HG02798 (cell line): Measurements from ENCODE around the gene USP13.
"Not testable (repeated sequence)": the region's sequence is repeated elsewhere in the genome, so short reads cannot be mapped to it uniquely, and the experiment has no call there.

Experiments
- ATAC-seq: cut with Tn5 transposase; IDR thresholded peaks from one replicate; pipeline ENCODE4 v1.9.1; 2021; ENCODE audit warnings: mild to moderate bottlenecking; ENCODE audit not compliant: unreplicated experiment, poor library complexity

USP13 gene

GRCh38 chr3:179653096-179653797, 407 bp downstream of the USP13 start:
- peak; percentile 69 for ATAC-seq

DNA sequence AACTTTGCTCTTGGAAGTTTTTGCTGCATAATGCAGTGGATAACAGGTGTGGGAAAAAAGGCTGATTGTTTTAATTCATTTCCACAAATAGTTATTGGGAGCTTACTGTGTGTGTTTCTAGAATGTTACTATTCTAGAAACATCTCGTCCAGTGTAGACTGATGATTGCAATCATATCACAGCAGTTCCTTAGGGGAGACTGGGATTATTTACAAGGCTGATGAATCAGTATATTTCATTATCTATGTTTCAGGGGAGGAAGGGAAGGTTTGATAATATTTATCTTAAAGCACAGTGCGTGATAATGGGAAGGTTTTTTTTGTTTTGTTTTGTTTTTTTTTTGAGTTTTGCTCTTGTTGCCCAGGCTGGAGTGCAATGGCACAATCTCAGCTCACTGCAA, 2.4 kb downstream of the USP13 start:
- no peak for ATAC-seq

GRCh38 chr3:179658606-179659005, 5.8 kb downstream of the USP13 start:
- ATAC-seq = no peak

DNA sequence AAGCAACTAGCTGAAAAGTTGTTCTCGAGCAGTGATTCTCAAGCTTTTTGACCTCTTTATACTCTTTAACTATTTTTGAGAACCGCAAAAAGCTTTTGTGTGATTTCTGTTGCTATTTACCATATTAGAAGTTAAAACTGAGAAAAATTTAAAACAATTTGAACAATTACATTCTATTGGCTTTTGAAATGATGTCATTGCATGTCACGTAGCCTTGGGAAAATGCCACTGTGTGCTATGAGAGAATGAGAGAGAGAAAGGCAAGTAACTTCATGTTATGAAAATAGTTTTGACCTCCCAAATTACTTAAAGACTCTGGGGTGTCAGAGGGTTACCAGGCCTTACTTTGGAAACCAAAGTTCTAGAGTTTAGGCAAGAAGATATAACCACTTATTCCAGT, 8.0 kb downstream of the USP13 start:
- ATAC-seq = no peak

DNA sequence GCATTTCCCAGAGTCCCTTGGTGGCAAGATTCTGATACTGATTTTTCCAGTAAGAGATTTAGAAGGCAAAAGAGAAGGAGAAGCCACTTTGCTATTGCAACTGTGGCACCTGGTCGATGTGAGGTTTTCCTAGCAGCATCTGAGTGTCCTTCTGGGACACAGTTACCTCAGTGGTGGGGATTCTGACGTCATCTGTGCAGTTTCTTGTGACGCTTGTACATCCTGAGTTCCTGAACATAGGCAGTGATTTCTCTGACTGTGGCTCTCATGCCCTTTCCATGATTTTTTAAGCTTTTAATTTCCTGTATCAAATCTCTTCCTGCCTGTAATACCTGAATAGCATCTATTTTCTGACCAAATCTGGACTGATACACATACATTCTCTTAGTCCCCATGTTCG, 8.9 kb downstream of the USP13 start:
- no peak for ATAC-seq

GRCh38 chr3:179663093-179663492, 10.3 kb downstream of the USP13 start:
- ATAC-seq = no peak

DNA sequence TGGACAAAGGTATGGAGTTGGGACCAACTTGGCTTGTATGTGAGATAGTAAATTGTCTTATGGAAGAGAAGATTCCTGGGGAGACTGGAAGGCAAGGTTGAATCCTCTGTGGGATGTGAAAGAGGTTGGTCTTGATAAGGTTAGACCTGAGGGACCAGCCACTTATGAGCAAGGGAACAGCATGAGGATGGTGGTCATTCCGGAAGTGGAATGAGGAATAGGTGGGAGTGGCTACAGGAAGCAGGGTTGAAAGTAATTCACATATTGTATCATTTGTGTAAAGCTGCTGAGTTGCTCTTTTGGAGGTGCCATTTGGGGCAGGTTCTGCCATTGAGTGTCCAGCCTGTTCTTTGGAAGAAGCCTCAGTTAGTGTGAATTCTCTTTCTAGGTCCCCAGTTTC, 13.2 kb downstream of the USP13 start:
- ATAC-seq = no peak

DNA sequence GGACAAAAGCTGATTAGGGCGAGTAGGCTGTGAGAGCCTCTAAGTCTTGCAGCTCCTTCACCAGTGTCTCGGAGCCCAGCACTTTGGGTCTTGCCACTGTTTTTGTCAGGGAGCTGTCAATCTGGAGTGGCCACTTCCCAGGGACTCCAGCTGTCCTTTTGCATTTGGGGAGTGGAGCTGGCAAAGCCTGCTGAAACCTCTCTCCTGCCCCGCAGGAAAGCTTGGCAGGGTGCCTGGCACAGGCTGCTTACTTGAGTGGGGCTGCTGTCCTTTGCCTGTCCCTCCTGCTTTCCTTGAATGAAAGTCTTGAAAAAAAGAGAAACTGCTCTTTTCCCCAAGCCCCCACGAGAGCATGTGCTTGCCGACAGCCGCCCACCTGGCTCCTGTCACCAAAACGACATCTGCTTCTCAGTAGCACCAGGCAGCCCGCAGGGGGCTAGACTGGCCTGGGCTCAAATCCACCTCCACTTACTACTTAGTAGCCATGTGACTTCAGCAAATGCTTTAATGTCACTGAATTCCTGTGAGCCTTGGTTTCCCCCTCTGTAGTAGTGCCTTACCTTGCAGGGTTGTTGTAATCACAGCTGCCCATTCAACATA, 13.7 kb downstream of the USP13 start:
- ATAC-seq = no peak

- no peak for ATAC-seq
Measured at GRCh38 chr3:179668429-179668828, 15.6 kb downstream of the USP13 start.

- no peak for ATAC-seq
Measured at GRCh38 chr3:179670311-179670710, 17.5 kb downstream of the USP13 start.

GRCh38 chr3:179671309-179671708, 18.5 kb downstream of the USP13 start:
- ATAC-seq = no peak

DNA sequence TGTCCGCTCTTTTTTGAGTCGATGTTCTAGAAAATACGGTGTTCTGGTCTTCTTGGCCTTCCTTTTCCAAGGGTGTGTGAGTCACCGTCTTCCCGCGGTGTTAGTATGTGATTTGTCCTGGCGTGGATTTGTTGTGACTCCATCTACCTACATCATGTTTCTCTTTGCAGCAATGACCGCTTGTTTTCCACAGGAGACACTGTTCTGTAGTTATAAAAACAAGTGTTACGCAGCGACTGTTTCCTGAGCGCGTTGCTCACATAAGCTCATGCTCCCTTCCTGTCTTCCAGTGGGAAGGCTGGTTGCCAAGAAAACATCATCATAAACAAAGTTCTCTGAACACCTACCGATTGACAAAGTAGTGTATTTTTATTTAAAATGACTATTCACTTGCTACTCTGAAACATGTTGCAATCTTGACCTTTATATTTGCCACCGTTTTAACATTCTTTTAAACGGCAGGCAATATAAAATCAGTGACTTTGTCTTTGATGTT, 19.0 kb downstream of the USP13 start:
- ATAC-seq = no peak

DNA sequence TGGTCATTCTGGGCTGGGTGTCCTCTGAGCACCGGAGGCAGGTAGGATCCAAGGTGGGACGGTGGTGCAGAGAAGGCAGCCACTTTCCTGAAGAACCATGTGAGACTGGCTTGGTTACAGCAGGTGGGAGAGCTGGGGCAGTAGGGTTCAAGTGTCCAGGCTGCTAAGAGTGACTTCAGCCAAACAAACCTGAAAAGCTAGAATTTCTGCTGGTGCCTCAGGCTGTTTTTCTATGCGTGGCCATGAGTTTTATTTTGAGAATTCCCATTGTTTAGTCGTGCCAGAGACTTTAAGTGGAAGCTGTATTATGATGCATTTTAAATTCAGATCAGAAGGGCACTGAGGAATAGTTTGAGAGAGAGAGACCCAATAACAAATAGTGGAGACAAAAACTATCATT, 20.1 kb downstream of the USP13 start:
- no peak for ATAC-seq

- ATAC-seq = no peak
Measured at GRCh38 chr3:179673523-179673922, 20.7 kb downstream of the USP13 start.

DNA sequence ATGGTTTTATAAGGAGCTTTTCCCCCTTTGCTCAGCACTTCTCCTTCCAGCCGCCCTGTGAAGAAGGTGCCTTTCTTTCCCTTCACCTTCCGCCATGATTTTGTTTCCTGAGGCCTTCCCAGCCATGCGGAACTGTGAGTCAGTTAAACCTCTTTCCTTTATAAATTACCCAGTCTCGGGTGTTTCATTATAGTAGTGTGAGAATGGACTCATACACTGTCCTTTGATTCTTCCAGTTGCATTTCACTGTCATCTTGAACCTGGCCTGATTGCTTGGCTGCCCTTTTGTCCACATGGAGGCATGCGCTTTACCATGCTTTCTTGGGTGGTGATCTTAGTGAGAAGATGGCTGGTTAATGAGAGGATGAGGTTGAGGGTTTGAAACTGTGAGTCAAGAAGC, 23.2 kb downstream of the USP13 start:
- ATAC-seq = no peak

DNA sequence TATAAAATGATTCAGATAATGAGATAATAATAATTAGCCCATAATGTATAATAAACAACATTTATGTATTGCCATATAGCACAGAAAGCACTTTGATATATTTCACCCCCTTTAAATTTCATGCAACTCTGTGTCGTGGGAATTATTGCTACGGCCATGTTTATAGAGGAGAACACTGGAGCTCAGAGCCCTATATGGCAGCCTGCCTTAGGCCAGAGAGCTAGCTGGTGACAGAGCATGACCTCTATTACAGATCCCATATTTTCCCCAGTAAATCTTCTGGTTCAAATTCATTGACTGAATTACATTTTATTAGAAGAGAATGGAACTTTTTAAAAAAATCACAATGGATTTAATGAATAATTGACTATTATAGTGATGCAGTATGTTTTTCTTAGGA, 25.0 kb downstream of the USP13 start:
- ATAC-seq = no peak

DNA sequence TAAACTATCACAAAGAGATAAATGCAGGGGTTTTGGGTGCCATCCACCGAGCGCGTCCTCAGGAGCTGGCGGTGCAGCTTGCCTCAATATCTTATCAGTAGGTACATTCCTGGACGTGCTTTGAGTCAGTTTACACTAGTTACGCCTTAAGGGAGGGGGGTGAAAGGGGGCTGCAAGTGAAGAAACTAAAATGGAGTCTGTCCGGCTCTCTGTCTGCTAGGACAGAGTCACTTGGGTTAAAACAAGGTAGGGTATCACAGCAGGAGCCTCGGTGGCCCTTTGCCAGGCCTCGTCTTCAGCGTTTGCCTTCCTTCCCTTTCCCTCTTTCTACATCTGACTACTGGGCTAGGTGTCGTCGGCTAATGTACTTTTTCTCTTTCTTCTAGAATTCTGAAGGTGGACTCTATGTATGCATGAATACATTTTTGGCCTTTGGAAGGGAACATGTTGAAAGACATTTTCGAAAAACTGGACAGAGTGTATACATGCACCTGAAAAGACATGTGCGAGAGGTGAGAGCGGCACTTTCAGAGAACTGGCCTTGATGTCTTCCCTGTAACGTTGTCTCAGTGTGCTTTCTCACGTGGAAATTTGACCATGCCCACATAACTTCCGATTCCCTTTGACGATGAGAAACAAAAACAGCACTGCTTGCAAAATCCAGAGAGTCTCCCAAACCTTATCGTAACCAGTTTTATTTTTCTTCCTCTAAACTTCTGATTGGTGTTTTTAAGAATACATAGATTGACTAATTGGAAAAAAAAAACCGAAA, 28.8 kb downstream of the USP13 start:
- no peak for ATAC-seq

DNA sequence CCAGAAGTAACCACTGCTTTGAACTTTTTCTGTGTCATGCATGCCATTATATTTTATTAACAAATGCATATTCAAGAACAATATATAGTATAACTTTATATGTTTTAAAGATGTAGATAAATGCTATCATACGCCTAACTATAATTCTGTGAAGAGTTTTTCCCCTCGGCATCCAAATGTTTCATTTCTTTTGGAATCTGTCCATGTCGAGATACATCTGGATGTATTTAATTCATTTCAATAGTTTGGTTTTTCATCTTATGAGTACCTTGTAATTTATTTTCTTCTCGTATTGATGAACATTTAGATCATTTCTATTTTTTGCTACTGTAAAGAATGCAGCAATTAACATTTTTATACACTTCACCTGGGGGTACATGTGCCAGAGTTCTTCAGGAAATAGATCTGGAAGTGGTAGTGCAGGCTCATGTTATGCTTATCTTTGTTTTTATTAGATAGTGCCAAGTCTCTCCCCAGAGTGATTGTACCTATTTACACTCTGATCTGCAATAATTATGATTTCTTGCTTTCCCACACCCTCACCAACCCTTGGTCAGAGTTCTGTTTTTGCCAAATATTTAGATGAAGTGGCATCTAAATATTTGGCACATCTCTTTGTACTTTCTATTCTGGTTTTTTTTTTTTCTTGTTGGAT, 29.7 kb downstream of the USP13 start:
- no peak for ATAC-seq

DNA sequence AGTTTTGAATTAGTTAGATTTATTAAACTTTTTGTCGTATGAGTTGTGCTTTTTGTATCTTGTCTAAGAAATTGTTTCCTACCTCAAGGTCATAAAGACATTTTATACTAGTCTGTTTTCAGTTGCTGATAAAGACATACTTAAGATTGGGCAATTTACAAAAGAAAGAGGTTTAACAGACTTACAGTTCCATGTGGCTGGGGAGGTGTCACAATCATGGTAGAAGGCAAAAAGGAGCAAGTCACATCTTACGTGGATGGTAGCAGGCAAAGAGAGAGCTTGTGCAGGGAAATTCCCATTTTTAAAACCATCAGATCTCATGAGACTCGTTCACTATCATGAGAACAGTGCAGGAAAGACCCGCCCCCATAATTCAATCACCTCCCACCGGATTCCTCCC, 30.4 kb downstream of the USP13 start:
- ATAC-seq = not testable (repeated sequence)

- no peak for ATAC-seq
Measured at GRCh38 chr3:179687967-179688535, 35.2 kb downstream of the USP13 start.

- ATAC-seq = no peak
Measured at GRCh38 chr3:179688850-179689249, 36.0 kb downstream of the USP13 start.
